PFSK-1 (cell line): Measurements from ENCODE around the gene RFX3.

Experiments used
- POLR2AphosphoS5 ChIP-seq: IDR thresholded peaks from 2 replicates; pipeline ENCODE4 v1.6.1; 2012; ENCODE audit warnings: low read depth, mild to moderate bottlenecking, control low read depth, low read length, moderate library complexity
- REST ChIP-seq, 2 experiments: IDR thresholded peaks; 2 replicates each; pipeline versions ENCODE4 v1.6.1 to v1.8.0; 2011 to 2012; ENCODE audit warnings: low read depth in 2 of 2, low read length in 2 of 2, control low read depth in 1 of 2, inconsistent platforms in 1 of 2, mild to moderate bottlenecking in 1 of 2, moderate library complexity in 1 of 2; ENCODE audit not compliant: insufficient read depth in 1 of 2
- SIN3A ChIP-seq: IDR thresholded peaks from 2 replicates; pipeline ENCODE4 v1.6.1; 2012; ENCODE audit warnings: mild to moderate bottlenecking, low read length, moderate library complexity, borderline replicate concordance; ENCODE audit not compliant: insufficient read depth
- TAF1 ChIP-seq: IDR thresholded peaks from 2 replicates; pipeline ENCODE4 v1.6.1; 2012; ENCODE audit warnings: low read length, control low read depth, borderline replicate concordance; ENCODE audit not compliant: insufficient read depth

GRCh38 chr9:3261484-3261883, 264.3 kb downstream of the RFX3 start:
- TF ChIP-seq REST (IDR thresholded peaks at IDR 0.05; ENCODE audit: insufficient read depth in 1 of 2, low read depth in 2 of 2, low read length in 2 of 2), result no peak
- no peak for TF ChIP-seq TAF1
- no peak for TF ChIP-seq SIN3A
- no peak for TF ChIP-seq POLR2AphosphoS5
